Left lung (tissue), 10 donors: Measurements from ENCODE around the gene PEF1. TPM values are rescaled to one million over a fixed set of nuclear protein-coding genes. Genes with fewer than 3 reads are reported as not detected.

Source experiments
- ATAC-seq: fragments of 200-7000 bp; cut with Tn5 transposase; one replicate; pipeline ENCODE4 v1.9.1; 2020; ENCODE audit warnings: moderate library complexity
- DNase-seq, 4 donors: peaks; one replicate each; pipeline ENCODE4 v3.0.0-alpha.2; 2013 to 2020
- H3K27ac ChIP-seq, 2 donors: fragments of 200-600 bp; sonication (generic) in 1 of 2; one replicate each; pipeline versions ENCODE4 v1.5.0 to v1.8.0; 2020 to 2021
- H3K27me3 ChIP-seq, 2 donors: fragments of 200-600 bp; sonication (generic) in 1 of 2; one replicate each; pipeline versions ENCODE4 v1.5.0 to v1.8.0; 2020 to 2021
- H3K36me3 ChIP-seq, 2 donors: fragments of 200-600 bp; sonication (generic) in 1 of 2; one replicate each; pipeline versions ENCODE4 v1.5.0 to v1.8.0; 2020 to 2021
- H3K4me1 ChIP-seq, 2 donors: fragments of 200-600 bp; one replicate each; pipeline ENCODE4 v1.8.0; 2021
- H3K4me3 ChIP-seq, 2 donors: fragments of 200-600 bp; sonication (generic) in 1 of 2; one replicate each; pipeline versions ENCODE4 v1.5.0 to v1.8.0; 2020 to 2021; ENCODE audit warnings: mild to moderate bottlenecking in 1 of 2
- H3K9me3 ChIP-seq, 2 donors: fragments of 200-600 bp; sonication (generic) in 1 of 2; one replicate each; pipeline versions ENCODE4 v1.5.0 to v1.8.0; 2020 to 2021
- intact Hi-C, 2 donors: fragments of 100-400 bp; cut with DNase I; formaldehyde crosslinking; loops; one replicate each; pipeline versions ENCODE4 v1.11.2 to v1.14.2; 2022
- polyA plus RNA-seq, 6 donors: library from polyadenylated mRNA; unstranded; fragments of 120-200 nt; gene quantifications; one replicate each; pipeline ENCODE4 v1.2.1, GENCODE V29; 2013; ENCODE audit not compliant: insufficient read length in 6 of 6
- total RNA-seq, 2 donors: library from RNA; stranded (reverse); fragmentation: NEBNext Ultra II Directional; extraction: Animal tissue kit (Norgen Biotek cat#: 25700); gene quantifications; one replicate each; pipeline ENCODE4 v1.2.1, GENCODE V29; 2021
- TF ChIP-seq, protein P1 (sequence below), 2 donors: fragments of 200-600 bp; sonication (generic) in 1 of 2; IDR thresholded peaks; one replicate each; pipeline versions ENCODE4 v1.5.0 to v1.8.0; 2021; ENCODE audit warnings: antibody characterized with exemption in 2 of 2
- donor health status: DM: no; HTN: yes; CAD: no.
- donor health status: DM: no; HTN: no; CAD: no.

The PEF1 gene
- total and polyA plus RNA-seq, 8 donors = 55.4 to 75.8 (median 64.3) TPM

- TF ChIP-seq, protein P1, sequence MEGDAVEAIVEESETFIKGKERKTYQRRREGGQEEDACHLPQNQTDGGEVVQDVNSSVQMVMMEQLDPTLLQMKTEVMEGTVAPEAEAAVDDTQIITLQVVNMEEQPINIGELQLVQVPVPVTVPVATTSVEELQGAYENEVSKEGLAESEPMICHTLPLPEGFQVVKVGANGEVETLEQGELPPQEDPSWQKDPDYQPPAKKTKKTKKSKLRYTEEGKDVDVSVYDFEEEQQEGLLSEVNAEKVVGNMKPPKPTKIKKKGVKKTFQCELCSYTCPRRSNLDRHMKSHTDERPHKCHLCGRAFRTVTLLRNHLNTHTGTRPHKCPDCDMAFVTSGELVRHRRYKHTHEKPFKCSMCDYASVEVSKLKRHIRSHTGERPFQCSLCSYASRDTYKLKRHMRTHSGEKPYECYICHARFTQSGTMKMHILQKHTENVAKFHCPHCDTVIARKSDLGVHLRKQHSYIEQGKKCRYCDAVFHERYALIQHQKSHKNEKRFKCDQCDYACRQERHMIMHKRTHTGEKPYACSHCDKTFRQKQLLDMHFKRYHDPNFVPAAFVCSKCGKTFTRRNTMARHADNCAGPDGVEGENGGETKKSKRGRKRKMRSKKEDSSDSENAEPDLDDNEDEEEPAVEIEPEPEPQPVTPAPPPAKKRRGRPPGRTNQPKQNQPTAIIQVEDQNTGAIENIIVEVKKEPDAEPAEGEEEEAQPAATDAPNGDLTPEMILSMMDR (IDR thresholded peaks at IDR 0.05) = no peak
- H3K27ac ChIP-seq = peak overlapping the region in 1 of 2 donors; percentile 47
- peaks cover 0 to 65% of the 10 kb centered on the region in 2 donors for H3K36me3 ChIP-seq
- H3K4me3 ChIP-seq = no peak overlapping the region
- ATAC-seq (no peak), DNase-seq (no peak)
- intact Hi-C loops = no loop called here
- peaks cover 21 to 23% of the 10 kb centered on the region in 2 donors for H3K4me1 ChIP-seq
- no peaks in the 10 kb centered on the region for H3K9me3 ChIP-seq
- no peaks in the 10 kb centered on the region for H3K27me3 ChIP-seq
These were observed 18.2 kb downstream of the PEF1 start for GRCh38 chr1:31626223-31627207.

DNA sequence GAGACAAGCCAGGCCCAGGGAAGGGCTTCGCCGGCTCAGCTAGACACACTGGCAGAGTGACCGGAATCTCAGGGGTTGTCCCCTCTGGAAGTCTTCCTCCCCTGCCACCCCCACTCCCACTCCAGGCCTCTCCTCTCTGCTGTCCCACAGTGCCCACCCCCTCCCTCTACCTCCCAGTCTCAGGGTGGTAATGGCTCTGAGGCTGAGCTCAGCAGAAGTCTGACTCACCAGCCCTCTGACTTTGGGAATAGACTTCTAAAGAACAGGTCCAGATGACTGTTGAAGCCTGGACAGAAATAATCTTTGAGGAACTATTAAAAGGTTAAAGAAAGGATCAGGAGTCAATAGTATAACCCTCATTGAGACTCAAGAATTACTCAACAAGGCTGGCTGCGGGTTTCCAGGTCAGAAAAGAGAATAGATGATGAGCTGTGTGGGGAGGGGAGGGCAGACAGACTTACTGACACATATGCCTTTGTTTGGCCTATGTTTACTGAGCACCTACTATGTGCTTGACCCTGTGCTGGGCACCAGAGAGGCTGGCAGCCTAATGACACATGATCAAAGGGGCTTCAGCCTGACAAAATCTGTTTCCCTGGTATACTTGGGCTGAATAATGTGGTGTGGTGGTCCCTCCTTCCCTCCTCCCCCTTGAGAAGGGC lies 19.0 kb downstream of the PEF1 start:
- ATAC-seq (no peak), DNase-seq (no peak)
- H3K36me3 ChIP-seq = peaks cover 0 to 56% of the 10 kb centered on the region in 2 donors
- H3K9me3 ChIP-seq = no peaks in the 10 kb centered on the region
- no peaks in the 10 kb centered on the region for H3K27me3 ChIP-seq
- peak overlapping the region in 1 of 2 donors; percentile 47 for H3K27ac ChIP-seq
- intact Hi-C loops = no loop called here
- no peak overlapping the region for H3K4me3 ChIP-seq
- TF ChIP-seq, protein P1 (IDR thresholded peaks at IDR 0.05) = no peak
- H3K4me1 ChIP-seq = peaks cover 21 to 23% of the 10 kb centered on the region in 2 donors

DNA sequence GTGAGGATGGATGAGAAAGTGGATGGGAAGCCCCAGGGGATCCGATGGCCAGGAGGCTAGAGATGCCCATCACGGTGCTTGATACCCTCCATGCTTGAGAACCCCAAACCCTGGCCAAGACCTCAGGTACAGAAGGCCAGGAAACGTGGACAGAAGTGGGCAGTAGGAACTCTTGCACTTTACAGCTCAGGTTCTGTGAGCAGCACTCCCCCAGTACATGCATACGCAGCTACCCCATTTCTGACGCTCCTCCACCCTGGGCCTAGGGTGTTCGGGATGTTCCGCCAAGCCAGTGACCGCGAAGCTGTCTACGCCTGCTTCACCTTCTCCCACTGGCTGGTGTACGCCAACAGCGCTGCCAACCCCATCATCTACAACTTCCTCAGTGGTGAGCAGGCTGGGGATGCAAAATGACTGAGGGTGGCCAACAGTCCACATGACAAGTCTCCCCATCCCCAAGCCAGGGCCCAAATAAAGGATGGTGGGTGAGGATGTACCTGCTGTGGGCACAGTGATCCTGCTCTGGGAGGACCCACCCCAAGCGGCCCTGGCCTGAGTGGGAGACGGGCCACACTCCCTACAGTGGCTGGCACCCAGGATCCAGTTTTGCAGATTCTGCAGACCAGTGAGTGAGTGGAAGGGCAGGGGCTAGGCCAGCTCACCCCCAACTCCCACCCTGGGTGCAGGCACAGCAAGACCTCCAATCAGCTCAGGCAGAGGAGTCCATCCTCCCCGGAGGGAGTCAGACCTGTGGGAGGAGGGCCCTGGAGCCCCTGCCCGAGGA lies 19.8 kb downstream of the PEF1 start:
- intact Hi-C loops = no loop called here
- Histone ChIP-seq H3K4me1 (peaks cover 21 to 23% of the 10 kb centered on the region in 2 donors), H3K27ac (no peak overlapping the region), H3K27me3 (no peaks in the 10 kb centered on the region), H3K4me3 (no peak overlapping the region), H3K36me3 (peaks cover 0 to 49% of the 10 kb centered on the region in 2 donors), H3K9me3 (no peaks in the 10 kb centered on the region)
- DNase-seq = no peak
- ATAC-seq = no peak
- TF ChIP-seq, protein P1 (IDR thresholded peaks at IDR 0.05) = no peak

DNA sequence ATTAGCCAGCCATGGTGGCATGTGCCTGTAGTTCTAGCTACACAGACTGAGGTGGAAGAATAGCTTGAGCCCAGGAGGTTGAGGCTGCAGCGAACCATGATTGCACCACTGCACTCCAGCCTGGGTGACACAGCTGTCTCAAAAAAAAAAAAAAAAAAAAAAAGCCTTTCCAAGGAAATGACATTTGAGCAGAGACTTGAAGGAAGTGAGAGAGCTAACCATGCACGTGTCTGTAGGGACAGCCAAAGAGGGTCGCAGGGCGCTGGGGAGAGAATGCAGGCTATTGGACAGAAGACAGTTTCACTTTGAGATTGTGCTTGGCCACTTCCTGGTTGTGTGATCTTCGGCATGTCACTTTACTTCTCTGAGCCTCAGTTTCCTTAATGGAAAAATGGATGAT lies 20.4 kb downstream of the PEF1 start:
- DNase-seq (no peak), ATAC-seq (no peak)
- intact Hi-C loops = no loop called here
- peaks cover 0 to 43% of the 10 kb centered on the region in 2 donors for H3K36me3 ChIP-seq
- peaks cover 21 to 23% of the 10 kb centered on the region in 2 donors for H3K4me1 ChIP-seq
- TF ChIP-seq, protein P1 (IDR thresholded peaks at IDR 0.05) = no peak
- H3K27me3 ChIP-seq = peaks cover 0 to 2% of the 10 kb centered on the region in 2 donors
- H3K4me3 ChIP-seq = no peak overlapping the region
- no peaks in the 10 kb centered on the region for H3K9me3 ChIP-seq
- no peak overlapping the region for H3K27ac ChIP-seq
